PFSK-1 (cell line): ENCODE measurements around the gene FOXJ3.

Source experiments
- FOXP2 ChIP-seq: optimal IDR thresholded peaks from 2 replicates; pipeline ENCODE3; 2011; ENCODE audit warnings: borderline replicate concordance, control low read depth, inconsistent platforms; ENCODE audit not compliant: insufficient read depth; ENCODE audit errors: extremely low read length, extremely low read depth
- POLR2AphosphoS5 ChIP-seq: IDR thresholded peaks from 2 replicates; pipeline ENCODE4 v1.6.1; 2012; ENCODE audit warnings: low read depth, mild to moderate bottlenecking, control low read depth, low read length, moderate library complexity
- REST ChIP-seq, 2 experiments: IDR thresholded peaks; 2 replicates each; pipeline versions ENCODE4 v1.6.1 to v1.8.0; 2011 to 2012; ENCODE audit warnings: low read depth in 2 of 2, low read length in 2 of 2, control low read depth in 1 of 2, inconsistent platforms in 1 of 2, mild to moderate bottlenecking in 1 of 2, moderate library complexity in 1 of 2; ENCODE audit not compliant: insufficient read depth in 1 of 2
- SIN3A ChIP-seq: IDR thresholded peaks from 2 replicates; pipeline ENCODE4 v1.6.1; 2012; ENCODE audit warnings: mild to moderate bottlenecking, low read length, moderate library complexity, borderline replicate concordance; ENCODE audit not compliant: insufficient read depth
- TAF1 ChIP-seq: IDR thresholded peaks from 2 replicates; pipeline ENCODE4 v1.6.1; 2012; ENCODE audit warnings: low read length, control low read depth, borderline replicate concordance; ENCODE audit not compliant: insufficient read depth

Gene FOXJ3

GRCh38 chr1:42332877-42333276, 2.2 kb downstream of the FOXJ3 start:
- TF ChIP-seq FOXP2 (no peak), POLR2AphosphoS5 (no peak), TAF1 (no peak), SIN3A (no peak), REST (IDR thresholded peaks at IDR 0.05; ENCODE audit: insufficient read depth in 1 of 2, low read depth in 2 of 2, low read length in 2 of 2) (no peak)

- TF ChIP-seq POLR2AphosphoS5 (no peak), REST (IDR thresholded peaks at IDR 0.05; ENCODE audit: insufficient read depth in 1 of 2, low read depth in 2 of 2, low read length in 2 of 2) (no peak), SIN3A (no peak)
Measured at GRCh38 chr1:42330215-42330614, 4.8 kb downstream of the FOXJ3 start.

GRCh38 chr1:42328916-42329496, 6.0 kb downstream of the FOXJ3 start:
- TF ChIP-seq REST (IDR thresholded peaks at IDR 0.05; ENCODE audit: insufficient read depth in 1 of 2, low read depth in 2 of 2, low read length in 2 of 2) (no peak), POLR2AphosphoS5 (no peak), TAF1 (no peak), SIN3A (no peak), FOXP2 (no peak)

GRCh38 chr1:42328047-42328625, 6.9 kb downstream of the FOXJ3 start:
- TF ChIP-seq FOXP2 (no peak), SIN3A (no peak), TAF1 (no peak), POLR2AphosphoS5 (no peak), REST (IDR thresholded peaks at IDR 0.05; ENCODE audit: insufficient read depth in 1 of 2, low read depth in 2 of 2, low read length in 2 of 2) (no peak)

GRCh38 chr1:42325014-42325402, 10.0 kb downstream of the FOXJ3 start:
- TF ChIP-seq POLR2AphosphoS5 = no peak
- no peak for TF ChIP-seq FOXP2
- TF ChIP-seq SIN3A = no peak
- TF ChIP-seq REST (IDR thresholded peaks at IDR 0.05; ENCODE audit: insufficient read depth in 1 of 2, low read depth in 2 of 2, low read length in 2 of 2) = no peak
- no peak for TF ChIP-seq TAF1
